ENCODE measurements around the gene GP1BB.
"Not testable (repeated sequence)": the region's sequence is repeated elsewhere in the genome, so short reads cannot be mapped to it uniquely, and the experiment has no call there.

Gene GP1BB

GRCh38 chr22:19674929-19675253, 48.4 kb upstream of the GP1BB start:
- Histone ChIP-seq H3K9me3 (ENCODE audit: insufficient read depth, low read depth, low read length) (no peaks in the 10 kb centered on the region), H3K4me1 (ENCODE audit: insufficient read depth, low read length, poor library complexity, severe bottlenecking) (no peaks in the 10 kb centered on the region), H3K4me2 (ENCODE audit: low read depth, low read length, poor library complexity, severe bottlenecking) (no peak overlapping the region), H3F3A (ENCODE audit: low read depth) (no peaks in the 10 kb centered on the region), H3K27me3 (ENCODE audit: insufficient read depth, low read length, poor library complexity, severe bottlenecking) (no peaks in the 10 kb centered on the region), H3K9ac (ENCODE audit: low read depth, low read length, poor library complexity, severe bottlenecking) (no peak overlapping the region), H3K4me3 (ENCODE audit: low read length, poor library complexity, severe bottlenecking) (no peak overlapping the region), H3K79me2 (ENCODE audit: insufficient read depth, low read length) (no peaks in the 10 kb centered on the region), H4K20me1 (ENCODE audit: insufficient read depth, low read length, poor library complexity, severe bottlenecking) (no peaks in the 10 kb centered on the region), H2AFZ (ENCODE audit: low read length) (no peak overlapping the region), H3K36me3 (ENCODE audit: insufficient read depth, low read length) (no peaks in the 10 kb centered on the region), H3K9me2 (replicated peaks; ENCODE audit: low read depth, low read length) (no peaks in the 10 kb centered on the region)
- no peak for TF ChIP-seq EZH2phosphoT487 (IDR thresholded peaks at IDR 0.05; ENCODE audit: borderline replicate concordance)
- TF ChIP-seq CTCF (conservative IDR thresholded peaks at IDR 0.05; ENCODE audit: low read length), result no peak

- Histone ChIP-seq H3K79me2 (ENCODE audit: insufficient read depth, low read length) (no peaks in the 10 kb centered on the region), H3K4me3 (ENCODE audit: low read length, poor library complexity, severe bottlenecking) (no peak overlapping the region), H3K36me3 (ENCODE audit: insufficient read depth, low read length) (no peaks in the 10 kb centered on the region), H3K9me3 (ENCODE audit: insufficient read depth, low read depth, low read length) (no peaks in the 10 kb centered on the region), H2AFZ (ENCODE audit: low read length) (no peak overlapping the region), H3K27me3 (ENCODE audit: insufficient read depth, low read length, poor library complexity, severe bottlenecking) (no peaks in the 10 kb centered on the region), H3K9ac (ENCODE audit: low read depth, low read length, poor library complexity, severe bottlenecking) (no peak overlapping the region), H3F3A (ENCODE audit: low read depth) (no peaks in the 10 kb centered on the region), H3K4me1 (ENCODE audit: insufficient read depth, low read length, poor library complexity, severe bottlenecking) (no peaks in the 10 kb centered on the region), H3K4me2 (ENCODE audit: low read depth, low read length, poor library complexity, severe bottlenecking) (no peak overlapping the region), H4K20me1 (ENCODE audit: insufficient read depth, low read length, poor library complexity, severe bottlenecking) (no peaks in the 10 kb centered on the region), H3K9me2 (replicated peaks; ENCODE audit: low read depth, low read length) (no peaks in the 10 kb centered on the region)
- no peak for TF ChIP-seq CTCF (conservative IDR thresholded peaks at IDR 0.05; ENCODE audit: low read length)
- no peak for TF ChIP-seq EZH2phosphoT487 (IDR thresholded peaks at IDR 0.05; ENCODE audit: borderline replicate concordance)
Observed at GRCh38 chr22:19675428-19675827, 47.9 kb upstream of the GP1BB start.

- H4K20me1 ChIP-seq (ENCODE audit: insufficient read depth, low read length, poor library complexity, severe bottlenecking); H3K9me2 ChIP-seq (replicated peaks; ENCODE audit: low read depth, low read length); H3K4me1 ChIP-seq (ENCODE audit: insufficient read depth, low read length, poor library complexity, severe bottlenecking); H3K4me3 ChIP-seq (ENCODE audit: low read length, poor library complexity, severe bottlenecking); H3K27me3 ChIP-seq (ENCODE audit: insufficient read depth, low read length, poor library complexity, severe bottlenecking); H2AFZ ChIP-seq (ENCODE audit: low read length); H3K36me3 ChIP-seq (ENCODE audit: insufficient read depth, low read length); H3F3A ChIP-seq (ENCODE audit: low read depth); H3K9ac ChIP-seq (ENCODE audit: low read depth, low read length, poor library complexity, severe bottlenecking); H3K4me2 ChIP-seq (ENCODE audit: low read depth, low read length, poor library complexity, severe bottlenecking); H3K79me2 ChIP-seq (ENCODE audit: insufficient read depth, low read length); H3K9me3 ChIP-seq (ENCODE audit: insufficient read depth, low read depth, low read length): not testable (repeated sequence)
Observed at GRCh38 chr22:19676437-19676836, 46.9 kb upstream of the GP1BB start.

GRCh38 chr22:19678949-19679521, 44.3 kb upstream of the GP1BB start:
- TF ChIP-seq CTCF (conservative IDR thresholded peaks at IDR 0.05; ENCODE audit: low read length) (no peak), EZH2phosphoT487 (IDR thresholded peaks at IDR 0.05; ENCODE audit: borderline replicate concordance) (no peak)
- Histone ChIP-seq H3K4me3 (ENCODE audit: low read length, poor library complexity, severe bottlenecking) (no peak overlapping the region), H3K9ac (ENCODE audit: low read depth, low read length, poor library complexity, severe bottlenecking) (no peak overlapping the region), H3K9me2 (replicated peaks; ENCODE audit: low read depth, low read length) (no peaks in the 10 kb centered on the region), H4K20me1 (ENCODE audit: insufficient read depth, low read length, poor library complexity, severe bottlenecking) (no peaks in the 10 kb centered on the region), H3K36me3 (ENCODE audit: insufficient read depth, low read length) (no peaks in the 10 kb centered on the region), H3K27me3 (ENCODE audit: insufficient read depth, low read length, poor library complexity, severe bottlenecking) (no peaks in the 10 kb centered on the region), H3K9me3 (ENCODE audit: insufficient read depth, low read depth, low read length) (no peaks in the 10 kb centered on the region), H3K79me2 (ENCODE audit: insufficient read depth, low read length) (no peaks in the 10 kb centered on the region), H3K4me2 (ENCODE audit: low read depth, low read length, poor library complexity, severe bottlenecking) (no peak overlapping the region), H3K4me1 (ENCODE audit: insufficient read depth, low read length, poor library complexity, severe bottlenecking) (no peaks in the 10 kb centered on the region), H2AFZ (ENCODE audit: low read length) (no peak overlapping the region), H3F3A (ENCODE audit: low read depth) (no peaks in the 10 kb centered on the region)
